GM19395 (cell line): ENCODE data around the gene MFAP4.

Experiments
- ATAC-seq: cut with Tn5 transposase; IDR thresholded peaks from one replicate; pipeline ENCODE4 v1.9.1; 2021; ENCODE audit warnings: mild to moderate bottlenecking, moderate library complexity; ENCODE audit not compliant: unreplicated experiment

The MFAP4 gene

DNA sequence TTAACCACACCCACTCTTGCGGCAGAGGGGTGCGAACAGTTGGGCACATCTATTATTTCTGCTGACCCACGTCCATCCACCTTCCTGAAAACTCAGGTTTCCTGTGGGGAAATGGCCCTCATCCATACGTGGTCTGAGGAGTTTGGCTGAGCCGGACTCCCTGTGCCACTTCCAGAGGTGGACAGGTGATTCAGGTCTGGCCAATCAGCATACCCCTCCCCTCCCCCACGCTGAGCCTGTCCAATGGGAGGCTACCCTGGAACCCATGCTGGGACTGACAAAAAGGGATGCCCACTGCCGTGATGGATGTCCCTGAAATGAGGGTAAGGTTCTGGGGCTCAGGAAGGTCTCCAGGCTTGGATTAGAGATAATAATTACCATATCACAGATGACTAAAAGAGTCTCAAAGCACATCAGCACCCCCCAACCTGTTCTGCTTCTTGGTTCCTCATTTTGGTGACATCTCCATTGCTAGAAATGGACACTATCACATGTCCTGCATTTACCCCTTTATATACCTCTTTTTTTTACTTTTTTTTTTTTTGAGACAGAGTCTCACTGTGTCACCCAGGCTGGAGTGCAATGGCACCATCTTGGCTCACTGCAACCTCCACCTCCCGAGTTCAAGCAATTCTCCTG, 14.0 kb downstream of the MFAP4 start:
- no peak for ATAC-seq

DNA sequence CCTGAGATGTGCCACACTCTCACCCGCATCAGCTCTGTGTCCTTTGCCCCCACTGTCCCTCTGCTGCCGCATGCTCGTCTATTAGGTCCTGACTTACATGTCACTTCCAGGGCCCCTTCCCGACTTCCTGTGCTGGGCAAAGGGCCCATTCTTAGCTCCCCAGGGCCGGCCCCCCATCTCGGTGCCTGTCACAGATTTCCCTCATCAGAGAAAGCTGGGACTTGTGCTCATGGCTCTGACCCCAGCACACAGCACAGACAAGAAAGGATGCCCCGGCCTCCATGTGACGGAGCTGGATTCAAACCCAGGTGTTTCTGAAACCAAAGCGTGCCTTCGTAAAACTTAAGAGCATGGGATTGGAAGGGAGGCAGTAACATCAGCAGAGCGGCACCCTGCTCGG, 14.6 kb downstream of the MFAP4 start:
- no peak for ATAC-seq

GRCh38 chr17:19372011-19372370, 15.0 kb downstream of the MFAP4 start:
- no peak for ATAC-seq

- ATAC-seq = no peak
Measured at GRCh38 chr17:19371259-19372010, 15.6 kb downstream of the MFAP4 start.

- peak; percentile 67 for ATAC-seq
Measured at GRCh38 chr17:19370493-19370960, 16.5 kb downstream of the MFAP4 start.

- no peak for ATAC-seq
Measured at GRCh38 chr17:19369846-19370492, 17.0 kb downstream of the MFAP4 start.

DNA sequence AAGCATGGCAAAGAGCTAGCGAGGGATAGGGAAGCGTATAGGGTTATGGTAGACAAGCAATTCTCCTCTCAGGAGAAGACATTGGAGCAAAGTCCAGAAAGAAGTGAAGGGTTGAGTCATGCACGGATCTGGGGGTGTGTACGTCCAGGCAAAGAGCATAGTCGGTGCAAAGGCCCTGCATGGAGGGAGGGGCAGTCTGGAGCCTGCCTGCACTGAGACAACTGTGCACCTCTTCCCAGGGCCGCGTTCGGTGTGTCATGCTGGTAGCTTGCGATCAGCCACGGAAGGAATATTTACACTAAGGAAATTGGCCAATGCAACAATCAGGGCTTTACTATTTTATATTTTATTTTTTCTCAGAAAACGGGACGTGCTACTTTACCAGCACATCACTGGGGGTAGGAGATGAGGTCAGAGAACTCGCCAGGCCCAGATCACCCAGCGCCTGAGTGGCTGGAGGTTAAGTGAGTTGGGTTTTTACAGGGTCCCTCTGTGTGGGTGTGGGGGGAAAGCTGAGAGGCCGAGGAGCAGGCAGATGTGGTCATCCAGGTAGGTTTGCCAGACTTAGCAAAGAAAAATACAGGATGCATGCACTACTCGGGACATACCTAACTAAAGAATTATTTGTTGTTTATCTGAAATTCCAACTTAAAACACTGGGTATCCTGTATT, 17.7 kb downstream of the MFAP4 start:
- ATAC-seq = no peak

GRCh38 chr17:19368229-19368628, 18.8 kb downstream of the MFAP4 start:
- ATAC-seq = no peak

GRCh38 chr17:19366637-19366972, 20.4 kb downstream of the MFAP4 start:
- ATAC-seq = no peak

- ATAC-seq = no peak
Measured at GRCh38 chr17:19365833-19366636, 21.0 kb downstream of the MFAP4 start.

GRCh38 chr17:19365499-19365817, 21.5 kb downstream of the MFAP4 start:
- no peak for ATAC-seq

DNA sequence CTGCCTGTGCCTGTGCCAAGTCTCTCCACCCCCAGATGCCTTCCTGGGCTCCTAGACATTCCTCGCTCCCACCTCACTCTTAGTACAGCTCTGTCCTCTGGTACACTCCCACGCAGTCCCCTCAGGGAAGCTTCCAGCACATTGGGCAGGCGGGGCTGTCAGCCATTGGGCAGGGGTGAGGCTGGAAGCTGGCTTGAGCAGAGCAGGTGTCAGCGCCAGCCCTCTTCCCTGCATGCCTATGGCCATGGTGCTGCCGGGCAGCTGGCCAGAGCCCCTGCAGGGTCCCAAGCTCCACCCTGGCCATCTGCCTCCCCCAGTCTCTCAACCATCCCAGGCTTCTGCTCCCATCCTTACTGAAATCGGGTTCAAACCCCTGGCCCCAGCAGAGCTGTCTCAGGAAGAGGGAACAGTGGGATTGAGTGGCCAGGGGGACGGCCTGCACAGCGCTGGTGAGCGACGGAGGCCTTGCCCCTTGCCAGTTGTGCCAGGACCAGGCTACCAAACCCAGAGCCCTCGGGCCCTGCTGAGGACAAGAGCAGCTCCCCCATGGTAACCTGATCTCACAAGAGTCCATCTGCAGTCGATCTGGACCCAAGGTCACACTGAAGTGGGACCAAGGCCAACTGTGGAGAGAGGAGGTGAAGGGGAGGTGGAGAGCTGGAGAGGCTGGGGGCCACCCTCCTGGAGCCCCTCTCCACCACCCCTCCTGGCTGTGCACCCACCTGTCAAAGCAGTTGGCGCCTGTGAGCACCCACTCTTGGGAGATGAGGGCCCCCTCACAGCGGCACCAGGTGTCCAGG, 22.1 kb downstream of the MFAP4 start:
- no peak for ATAC-seq

- no peak for ATAC-seq
Measured at GRCh38 chr17:19363460-19364035, 23.4 kb downstream of the MFAP4 start.

DNA sequence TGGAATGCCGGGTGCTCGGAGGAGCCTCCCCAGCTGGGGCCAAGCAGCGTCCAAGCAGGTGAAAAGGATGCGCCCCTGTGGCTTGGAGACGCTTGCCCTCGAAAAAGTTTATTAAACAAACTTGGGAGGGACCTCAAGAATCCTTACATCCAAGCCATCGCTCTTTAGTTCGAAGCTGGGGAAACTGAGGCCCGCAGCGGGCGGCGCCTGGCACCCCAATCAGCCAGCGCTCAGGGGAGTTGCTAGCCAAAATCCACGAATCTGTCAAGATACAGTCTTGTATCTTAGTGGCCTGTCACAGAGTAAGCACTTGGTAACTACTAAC, 23.9 kb downstream of the MFAP4 start:
- no peak for ATAC-seq

GRCh38 chr17:19362277-19363113, 24.5 kb downstream of the MFAP4 start, which contains the start of gene B9D1:
B9D1 (minus strand) TSS chr17:19362723; CDS start chr17:19362569, 154 bp downstream.
- peak; percentile 88 for ATAC-seq

DNA sequence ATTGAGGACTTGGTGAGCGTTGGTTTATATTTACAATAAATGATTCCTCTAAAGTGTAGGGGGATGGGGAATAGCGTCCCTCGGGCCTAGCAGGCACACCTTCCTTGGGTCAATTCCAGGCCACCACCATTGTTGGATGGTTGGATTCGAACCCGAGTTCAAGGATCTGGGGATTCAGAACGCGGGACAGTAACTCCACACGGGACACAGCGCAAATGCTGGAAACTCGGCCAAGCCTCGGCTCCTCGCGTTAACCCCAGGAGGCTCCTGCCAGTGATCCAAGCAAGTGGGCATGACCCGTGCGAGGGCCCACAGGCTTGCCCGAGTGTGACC, 25.1 kb downstream of the MFAP4 start:
- no peak for ATAC-seq

- no peak for ATAC-seq
Measured at GRCh38 chr17:19361326-19361725, 25.7 kb downstream of the MFAP4 start.

- ATAC-seq = no peak
Measured at GRCh38 chr17:19360772-19361171, 26.2 kb downstream of the MFAP4 start.

- ATAC-seq = no peak
Measured at GRCh38 chr17:19359856-19360255, 27.1 kb downstream of the MFAP4 start.
